CD4-positive, CD25-positive, alpha-beta regulatory T cell (primary cell): ENCODE measurements around the gene ERCC6. TPM values are rescaled to one million over a fixed set of nuclear protein-coding genes. Genes with fewer than 3 reads are reported as not detected.

Experiments used
- ATAC-seq, 2 donors: fragments of 150-1000 bp; cut with Tn5 transposase; one replicate each; pipeline ENCODE4 v1.10.0; 2021; ENCODE audit warnings: low read depth in 2 of 2, moderate number of reproducible peaks in 2 of 2, moderate library complexity in 1 of 2
- DNase-seq, 3 donors: peaks; one replicate each; pipeline versions ENCODE4 v3.0.0 to v3.0.0-alpha.2; 2012 to 2022; ENCODE audit warnings: mixed read lengths in 1 of 3
- H3K27ac ChIP-seq: one replicate; pipeline ENCODE4 v1.7.0; 2013; ENCODE audit warnings: mild to moderate bottlenecking, low read length; ENCODE audit not compliant: insufficient read depth, poor library complexity, severe bottlenecking
- H3K27me3 ChIP-seq: one replicate; pipeline ENCODE4 v1.7.0; 2013; ENCODE audit warnings: low read length; ENCODE audit not compliant: control insufficient read depth, insufficient read depth
- H3K36me3 ChIP-seq: one replicate; pipeline ENCODE4 v1.7.0; 2013; ENCODE audit warnings: mild to moderate bottlenecking, low read length, moderate library complexity; ENCODE audit not compliant: control insufficient read depth, insufficient read depth
- H3K4me1 ChIP-seq: 2 replicates; pipeline ENCODE4 v1.7.0; 2013; ENCODE audit warnings: mild to moderate bottlenecking, low read length; ENCODE audit not compliant: insufficient read depth, control insufficient read depth, poor library complexity, severe bottlenecking
- H3K4me3 ChIP-seq: one replicate; pipeline ENCODE4 v1.7.0; 2013; ENCODE audit warnings: low read depth, mild to moderate bottlenecking, low read length, moderate library complexity
- H3K9me3 ChIP-seq, 2 experiments: 1 replicate in 1 of 2; 2 replicates in 1 of 2; pipeline ENCODE4 v1.7.0; 2013; ENCODE audit warnings: low read length in 2 of 2, mild to moderate bottlenecking in 1 of 2, moderate library complexity in 1 of 2; ENCODE audit not compliant: control insufficient read depth in 2 of 2
- H3K27ac Mint-ChIP-seq, 3 donors: one replicate each; pipeline ENCODE4 v1.8.0; 2020 to 2022; ENCODE audit warnings: mild to moderate bottlenecking in 3 of 3, mixed read lengths in 3 of 3, moderate library complexity in 2 of 3
- H3K27me3 Mint-ChIP-seq: one replicate; pipeline ENCODE4 v1.8.0; 2022; ENCODE audit warnings: mild to moderate bottlenecking, mixed read lengths
- H3K36me3 Mint-ChIP-seq: one replicate; pipeline ENCODE4 v1.8.0; 2020; ENCODE audit warnings: mixed read lengths
- H3K4me1 Mint-ChIP-seq, 4 donors: one replicate each; pipeline ENCODE4 v1.8.0; 2020 to 2022; ENCODE audit warnings: mixed read lengths in 4 of 4, mild to moderate bottlenecking in 1 of 4
- H3K4me3 Mint-ChIP-seq, 4 donors: one replicate each; pipeline ENCODE4 v1.8.0; 2020 to 2022; ENCODE audit warnings: mild to moderate bottlenecking in 4 of 4, mixed read lengths in 4 of 4, moderate library complexity in 3 of 4
- H3K9me3 Mint-ChIP-seq, 7 donors: one replicate each; pipeline ENCODE4 v1.8.0; 2020 to 2022; ENCODE audit warnings: mixed read lengths in 7 of 7, mild to moderate bottlenecking in 3 of 7, moderate library complexity in 2 of 7
- polyA plus RNA-seq, 4 donors: library from polyadenylated mRNA; unstranded; fragments of 300-500 nt; fragmentation: Illumina TruSeq; gene quantifications; one replicate each; pipeline ENCODE4 v1.2.3, GENCODE V29; 2021
- total RNA-seq: library from RNA; stranded (reverse); gene quantifications from one replicate; pipeline ENCODE4 v1.2.3, GENCODE V29; 2022

ERCC6 gene
- total and polyA plus RNA-seq, 5 donors from 2014 or later, result 8.9 to 59.9 (median 14.3) TPM

DNA sequence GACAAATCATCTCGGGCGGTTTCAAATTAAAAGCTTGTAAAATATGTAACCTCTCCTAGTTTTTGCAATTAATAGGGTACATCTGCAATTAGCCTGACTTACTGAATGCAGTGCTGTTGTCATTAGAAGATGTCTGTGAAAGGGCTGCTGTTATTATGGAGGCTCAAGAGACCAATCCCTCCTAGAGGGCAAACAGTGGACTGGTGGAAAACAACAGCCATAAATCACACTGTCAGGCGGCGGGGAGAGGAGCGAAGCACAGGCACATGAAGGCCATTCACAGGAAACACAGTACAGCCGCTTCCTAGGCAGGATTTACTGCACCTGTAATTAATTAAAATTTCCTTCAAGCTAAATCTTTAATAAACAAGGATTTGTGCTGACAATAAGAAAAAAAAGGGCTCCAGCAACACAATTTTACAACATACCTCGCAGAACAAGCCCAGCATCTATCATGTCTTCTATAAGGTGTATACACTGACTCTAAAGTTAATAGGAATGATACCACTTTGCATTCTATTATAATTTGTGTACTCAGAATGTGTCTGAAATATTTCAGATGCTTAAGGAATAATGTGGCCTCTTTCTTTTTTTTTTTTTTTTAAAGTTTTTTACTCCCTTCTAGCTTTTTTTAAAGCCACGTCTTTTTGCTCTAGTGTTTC is 50.7 kb downstream of the ERCC6 start:
- Histone ChIP-seq H3K27me3 (no peaks in the 10 kb centered on the region), H3K4me1 (no peaks in the 10 kb centered on the region), H3K9me3 (no peaks in the 10 kb centered on the region), H3K4me3 (no peak overlapping the region), H3K27ac (no peak overlapping the region), H3K36me3 (peaks cover 11% of the 10 kb centered on the region)
- H3K36me3 Mint-ChIP-seq, result peaks cover 35% of the 10 kb centered on the region
- no peak overlapping the region for H3K4me3 Mint-ChIP-seq
- no peaks in the 10 kb centered on the region for H3K27me3 Mint-ChIP-seq
- no peak overlapping the region for H3K27ac Mint-ChIP-seq
- no peaks in the 10 kb centered on the region for H3K9me3 Mint-ChIP-seq
- H3K4me1 Mint-ChIP-seq, result peaks cover 14 to 29% (median 19%) of the 10 kb centered on the region in 4 donors
- ATAC-seq, result no peak
- DNase-seq, result no peak

GRCh38 chr10:49486738-49487137 is 52.2 kb downstream of the ERCC6 start:
- Mint-ChIP-seq H3K4me3 (no peak overlapping the region), H3K27ac (no peak overlapping the region), H3K36me3 (peaks cover 37% of the 10 kb centered on the region), H3K4me1 (peaks cover 14 to 26% (median 18%) of the 10 kb centered on the region in 4 donors), H3K27me3 (no peaks in the 10 kb centered on the region), H3K9me3 (no peaks in the 10 kb centered on the region)
- DNase-seq (no peak), ATAC-seq (no peak)
- Histone ChIP-seq H3K9me3 (no peaks in the 10 kb centered on the region), H3K27ac (no peak overlapping the region), H3K27me3 (no peaks in the 10 kb centered on the region), H3K36me3 (peaks cover 14% of the 10 kb centered on the region), H3K4me1 (no peaks in the 10 kb centered on the region), H3K4me3 (no peak overlapping the region)

DNA sequence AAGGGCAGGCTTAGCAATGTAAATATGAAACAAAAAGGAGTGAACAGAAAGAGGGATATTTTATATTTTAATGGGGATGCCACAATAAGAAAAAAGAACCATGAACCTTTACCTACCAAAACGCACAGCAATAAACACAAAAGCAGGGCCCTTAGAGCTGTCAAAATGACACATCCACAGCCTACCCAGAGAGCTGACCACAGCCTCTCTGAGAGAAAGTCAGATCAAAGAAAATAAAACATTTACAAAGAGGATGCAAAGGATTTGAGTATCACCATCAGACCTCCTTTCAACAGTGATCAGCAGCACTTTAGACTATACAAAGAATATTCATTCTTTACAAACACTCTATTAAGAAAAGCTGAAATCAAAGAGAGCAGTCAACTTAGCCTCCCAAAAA is 52.9 kb downstream of the ERCC6 start:
- H3K27me3 ChIP-seq, result no peaks in the 10 kb centered on the region
- no peak overlapping the region for H3K27ac ChIP-seq
- no peak overlapping the region for H3K4me3 ChIP-seq
- ATAC-seq (no peak), DNase-seq (no peak)
- Mint-ChIP-seq H3K9me3 (no peaks in the 10 kb centered on the region), H3K4me3 (no peak overlapping the region), H3K27me3 (no peaks in the 10 kb centered on the region), H3K4me1 (peaks cover 14 to 26% (median 15%) of the 10 kb centered on the region in 4 donors), H3K36me3 (peaks cover 41% of the 10 kb centered on the region), H3K27ac (peak overlapping the region in 1 of 3 donors; percentile 8)
- H3K4me1 ChIP-seq, result no peaks in the 10 kb centered on the region
- no peaks in the 10 kb centered on the region for H3K9me3 ChIP-seq
- peaks cover 18% of the 10 kb centered on the region for H3K36me3 ChIP-seq

DNA sequence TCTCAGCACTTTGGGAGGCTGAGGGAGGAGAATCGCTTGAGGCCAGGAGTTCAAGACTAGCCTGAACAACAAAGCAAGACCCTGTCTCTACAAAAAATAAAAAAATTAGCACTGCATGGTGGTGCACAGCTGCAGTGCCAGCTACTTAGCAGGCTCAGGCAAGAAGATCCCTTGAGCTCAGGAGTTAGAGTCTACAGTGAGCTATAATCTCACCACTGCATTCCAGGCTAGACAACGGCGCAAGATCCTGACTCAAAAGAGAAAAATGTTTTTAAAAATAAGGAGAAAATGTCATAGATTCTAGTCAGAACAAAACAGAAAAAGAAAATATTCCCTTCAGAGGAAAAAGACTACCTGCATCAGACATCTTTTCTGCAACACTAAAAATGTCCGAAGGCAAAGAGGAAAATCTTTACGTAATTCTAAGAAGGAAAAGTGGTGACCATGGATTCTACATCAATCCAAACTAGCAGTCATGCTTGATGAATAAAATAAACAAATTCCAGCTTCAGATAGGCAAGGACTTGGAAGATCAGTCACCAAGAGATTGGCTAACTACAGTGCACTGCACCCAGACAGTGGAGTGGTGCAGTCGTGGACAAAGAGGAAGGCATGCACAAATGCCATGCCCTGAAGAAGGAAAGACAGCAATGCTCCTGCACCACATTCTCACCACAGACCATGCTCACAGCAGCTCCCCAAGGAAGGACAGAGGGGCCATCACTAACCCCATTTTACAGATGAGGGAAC is 54.3 kb downstream of the ERCC6 start:
- Mint-ChIP-seq H3K27ac (peak overlapping the region in 1 of 3 donors; percentile 35), H3K27me3 (no peaks in the 10 kb centered on the region), H3K4me1 (peaks cover 14 to 25% (median 14%) of the 10 kb centered on the region in 4 donors), H3K9me3 (no peaks in the 10 kb centered on the region), H3K36me3 (peaks cover 46% of the 10 kb centered on the region), H3K4me3 (no peak overlapping the region)
- ATAC-seq (no peak), DNase-seq (no peak)
- H3K27ac ChIP-seq, result no peak overlapping the region
- no peaks in the 10 kb centered on the region for H3K9me3 ChIP-seq
- no peaks in the 10 kb centered on the region for H3K27me3 ChIP-seq
- peaks cover 18% of the 10 kb centered on the region for H3K36me3 ChIP-seq
- no peak overlapping the region for H3K4me3 ChIP-seq
- H3K4me1 ChIP-seq, result no peaks in the 10 kb centered on the region

DNA sequence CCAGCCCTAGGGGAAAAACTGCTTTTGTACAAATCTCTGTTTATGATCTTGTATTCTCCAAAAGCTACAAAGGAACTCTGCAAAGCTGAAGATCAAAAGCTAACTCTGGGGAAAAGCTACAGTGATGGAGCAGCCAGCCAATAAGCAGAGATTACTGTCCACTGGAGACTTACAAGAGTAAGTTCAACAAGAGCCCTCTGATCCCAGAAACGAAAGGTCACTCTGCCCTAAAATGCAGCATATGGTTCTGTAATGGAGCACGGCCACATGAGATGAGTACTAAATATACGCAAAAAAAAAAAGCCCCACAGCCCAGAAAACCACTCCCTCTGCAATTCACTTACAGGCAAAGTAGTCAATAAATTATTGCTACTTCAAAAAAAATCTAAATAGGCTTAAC is 60.1 kb downstream of the ERCC6 start:
- ATAC-seq (no peak), DNase-seq (no peak)
- H3K9me3 Mint-ChIP-seq, result no peaks in the 10 kb centered on the region

GRCh38 chr10:49474901-49475300 is 64.0 kb downstream of the ERCC6 start:
- no peaks in the 10 kb centered on the region for H3K9me3 ChIP-seq
- H3K4me1 ChIP-seq, result no peaks in the 10 kb centered on the region
- Mint-ChIP-seq H3K4me3 (no peak overlapping the region), H3K4me1 (no peaks in the 10 kb centered on the region), H3K9me3 (no peaks in the 10 kb centered on the region), H3K27ac (no peak overlapping the region), H3K27me3 (no peaks in the 10 kb centered on the region), H3K36me3 (peaks cover 82% of the 10 kb centered on the region)
- no peaks in the 10 kb centered on the region for H3K27me3 ChIP-seq
- no peak overlapping the region for H3K27ac ChIP-seq
- peaks cover 87% of the 10 kb centered on the region for H3K36me3 ChIP-seq
- H3K4me3 ChIP-seq, result no peak overlapping the region
- ATAC-seq (no peak), DNase-seq (no peak)

More for the DNA sequence above, 60.1 kb downstream of the ERCC6 start:
- H3K27me3 ChIP-seq, result no peaks in the 10 kb centered on the region
- Mint-ChIP-seq H3K4me3 (no peak overlapping the region), H3K27me3 (no peaks in the 10 kb centered on the region), H3K4me1 (no peaks in the 10 kb centered on the region), H3K36me3 (peaks cover 78% of the 10 kb centered on the region), H3K27ac (no peak overlapping the region)
- H3K36me3 ChIP-seq, result peaks cover 68% of the 10 kb centered on the region
- H3K9me3 ChIP-seq, result no peaks in the 10 kb centered on the region
- no peak overlapping the region for H3K4me3 ChIP-seq
- H3K4me1 ChIP-seq, result no peaks in the 10 kb centered on the region
- H3K27ac ChIP-seq, result no peak overlapping the region

DNA sequence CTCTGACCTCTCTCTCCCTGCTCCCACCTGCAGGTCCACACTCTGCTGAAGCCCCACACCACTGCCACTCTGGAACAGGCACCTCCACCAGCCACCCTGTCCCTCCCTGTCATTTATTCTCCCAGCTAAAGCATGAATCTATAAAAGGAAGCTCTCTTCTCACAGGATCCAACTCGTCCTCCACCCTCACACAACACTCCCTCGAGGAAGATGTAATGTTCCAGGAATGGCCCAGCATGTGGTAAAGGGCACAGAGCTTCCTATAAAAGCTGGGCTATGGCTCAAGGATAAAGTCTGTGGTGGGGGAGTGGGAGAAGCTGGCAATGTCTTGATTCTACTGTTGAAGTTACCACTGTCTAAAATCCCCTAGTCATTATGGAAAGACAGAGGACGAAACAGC is 67.4 kb downstream of the ERCC6 start:
- H3K4me3 Mint-ChIP-seq, result no peak overlapping the region

More for the DNA sequence above, 67.4 kb downstream of the ERCC6 start:
- no peaks in the 10 kb centered on the region for H3K4me1 ChIP-seq
- H3K27ac Mint-ChIP-seq, result no peak overlapping the region
- peaks cover 0 to under 1% (median 0%) of the 10 kb centered on the region in 7 donors for H3K9me3 Mint-ChIP-seq
- ATAC-seq, result no peak
- H3K36me3 Mint-ChIP-seq, result peaks cover 77% of the 10 kb centered on the region
- no peak for DNase-seq
- H3K27ac ChIP-seq, result no peak overlapping the region
- no peaks in the 10 kb centered on the region for H3K9me3 ChIP-seq
- peaks cover 94% of the 10 kb centered on the region for H3K36me3 ChIP-seq
- peaks cover 0 to 6% (median 0%) of the 10 kb centered on the region in 4 donors for H3K4me1 Mint-ChIP-seq
- no peaks in the 10 kb centered on the region for H3K27me3 ChIP-seq
- H3K4me3 ChIP-seq, result no peak overlapping the region
- H3K27me3 Mint-ChIP-seq, result no peaks in the 10 kb centered on the region
